ENCODE results near the gene MRPS16. TPM values are rescaled to one million over a fixed set of nuclear protein-coding genes. Genes with fewer than 3 reads are reported as not detected.

MRPS16 gene
- total and polyA plus RNA-seq, 2 experiments from 2014 or later, result 58.7 to 105 TPM

GRCh38 chr10:73238990-73239566 lies 13.4 kb downstream of the MRPS16 start:
- H3K9me3 ChIP-seq (ENCODE audit: low read depth), result no peaks in the 10 kb centered on the region
- 97% methylated on average over 5 of the region's 5 CpGs for WGBS (ENCODE audit: low lambda C conversion rate, missing lambda C conversion rate)
- H3K9me2 ChIP-seq (replicated peaks; ENCODE audit: insufficient read depth), result no peaks in the 10 kb centered on the region
- H3K79me2 ChIP-seq, result peaks cover 9% of the 10 kb centered on the region
- H3K4me2 ChIP-seq, result no peak overlapping the region
- H3K4me3 ChIP-seq, result no peak overlapping the region
- no peaks in the 10 kb centered on the region for H3K4me1 ChIP-seq (ENCODE audit: insufficient read depth)
- no peak overlapping the region for H3K27ac ChIP-seq
- no peak for DNase-seq (ENCODE audit: low spot score)
- H4K20me1 ChIP-seq (ENCODE audit: insufficient read depth, poor library complexity, severe bottlenecking), result no peaks in the 10 kb centered on the region
- H3K36me3 ChIP-seq (replicated peaks; ENCODE audit: insufficient read depth, low read depth), result no peaks in the 10 kb centered on the region
- no peak overlapping the region for H2AFZ ChIP-seq
- no peaks in the 10 kb centered on the region for H3K27me3 ChIP-seq
- no peak for TF ChIP-seq EZH2 (IDR thresholded peaks at IDR 0.05; ENCODE audit: borderline replicate concordance)
- TF ChIP-seq EZH2phosphoT487 (IDR thresholded peaks at IDR 0.05; ENCODE audit: low read depth, severe bottlenecking, unreplicated experiment), result no peak
- no peak for TF ChIP-seq CTCF (IDR thresholded peaks at IDR 0.05; ENCODE audit: poor library complexity)

GRCh38 chr10:73234695-73235094 lies 17.7 kb downstream of the MRPS16 start:
- Histone ChIP-seq H3K4me1 (ENCODE audit: insufficient read depth) (no peaks in the 10 kb centered on the region), H3K4me2 (no peak overlapping the region), H3K27me3 (no peaks in the 10 kb centered on the region), H3K27ac (no peak overlapping the region), H3K9me3 (ENCODE audit: low read depth) (no peaks in the 10 kb centered on the region), H2AFZ (no peak overlapping the region), H4K20me1 (ENCODE audit: insufficient read depth, poor library complexity, severe bottlenecking) (no peaks in the 10 kb centered on the region), H3K36me3 (replicated peaks; ENCODE audit: insufficient read depth, low read depth) (no peaks in the 10 kb centered on the region), H3K4me3 (no peak overlapping the region), H3K79me2 (no peaks in the 10 kb centered on the region), H3K9me2 (replicated peaks; ENCODE audit: insufficient read depth) (no peaks in the 10 kb centered on the region)
- WGBS (ENCODE audit: low lambda C conversion rate, missing lambda C conversion rate), result 95% methylated on average over 7 of the region's 7 CpGs
- no peak for DNase-seq (ENCODE audit: low spot score)
- TF ChIP-seq CTCF (IDR thresholded peaks at IDR 0.05; ENCODE audit: poor library complexity), result no peak
- TF ChIP-seq EZH2 (IDR thresholded peaks at IDR 0.05; ENCODE audit: borderline replicate concordance), result no peak
- TF ChIP-seq EZH2phosphoT487 (IDR thresholded peaks at IDR 0.05; ENCODE audit: low read depth, severe bottlenecking, unreplicated experiment), result no peak

- H3K27ac ChIP-seq, result no peak overlapping the region
- H3K4me2 ChIP-seq, result no peak overlapping the region
- TF ChIP-seq CTCF (IDR thresholded peaks at IDR 0.05; ENCODE audit: poor library complexity), result no peak
- TF ChIP-seq EZH2 (IDR thresholded peaks at IDR 0.05; ENCODE audit: borderline replicate concordance), result no peak
- 93% methylated on average over 2 of the region's 2 CpGs for WGBS (ENCODE audit: low lambda C conversion rate, missing lambda C conversion rate)
- H3K9me2 ChIP-seq (replicated peaks; ENCODE audit: insufficient read depth), result no peaks in the 10 kb centered on the region
- H3K4me3 ChIP-seq, result no peak overlapping the region
- H3K79me2 ChIP-seq, result no peaks in the 10 kb centered on the region
- H3K9me3 ChIP-seq (ENCODE audit: low read depth), result no peaks in the 10 kb centered on the region
- no peaks in the 10 kb centered on the region for H4K20me1 ChIP-seq (ENCODE audit: insufficient read depth, poor library complexity, severe bottlenecking)
- DNase-seq (ENCODE audit: low spot score), result no peak
- no peak overlapping the region for H2AFZ ChIP-seq
- H3K27me3 ChIP-seq, result no peaks in the 10 kb centered on the region
- no peaks in the 10 kb centered on the region for H3K36me3 ChIP-seq (replicated peaks; ENCODE audit: insufficient read depth, low read depth)
- no peaks in the 10 kb centered on the region for H3K4me1 ChIP-seq (ENCODE audit: insufficient read depth)
Observed at GRCh38 chr10:73233883-73234282, 18.6 kb downstream of the MRPS16 start.

- no peaks in the 10 kb centered on the region for H3K4me1 ChIP-seq (ENCODE audit: insufficient read depth)
- no peaks in the 10 kb centered on the region for H3K27me3 ChIP-seq
- no peaks in the 10 kb centered on the region for H3K79me2 ChIP-seq
- no peak overlapping the region for H3K4me2 ChIP-seq
- H2AFZ ChIP-seq, result no peak overlapping the region
- no peak overlapping the region for H3K27ac ChIP-seq
- H3K36me3 ChIP-seq (replicated peaks; ENCODE audit: insufficient read depth, low read depth), result no peaks in the 10 kb centered on the region
- TF ChIP-seq EZH2phosphoT487 (IDR thresholded peaks at IDR 0.05; ENCODE audit: low read depth, severe bottlenecking, unreplicated experiment) (no peak), EZH2 (IDR thresholded peaks at IDR 0.05; ENCODE audit: borderline replicate concordance) (no peak)
- no peaks in the 10 kb centered on the region for H4K20me1 ChIP-seq (ENCODE audit: insufficient read depth, poor library complexity, severe bottlenecking)
- no peaks in the 10 kb centered on the region for H3K9me3 ChIP-seq (ENCODE audit: low read depth)
- no peak overlapping the region for H3K4me3 ChIP-seq
- WGBS (ENCODE audit: low lambda C conversion rate, missing lambda C conversion rate), result 89% methylated on average over 8 of the region's 8 CpGs
- no peak for DNase-seq (ENCODE audit: low spot score)
- no peaks in the 10 kb centered on the region for H3K9me2 ChIP-seq (replicated peaks; ENCODE audit: insufficient read depth)
Observed at GRCh38 chr10:73232887-73233286, 19.6 kb downstream of the MRPS16 start.

Measured in hepatocyte (in vitro differentiated cells).